Measurements from ENCODE around the gene TRIM66.

Gene TRIM66, protein sequence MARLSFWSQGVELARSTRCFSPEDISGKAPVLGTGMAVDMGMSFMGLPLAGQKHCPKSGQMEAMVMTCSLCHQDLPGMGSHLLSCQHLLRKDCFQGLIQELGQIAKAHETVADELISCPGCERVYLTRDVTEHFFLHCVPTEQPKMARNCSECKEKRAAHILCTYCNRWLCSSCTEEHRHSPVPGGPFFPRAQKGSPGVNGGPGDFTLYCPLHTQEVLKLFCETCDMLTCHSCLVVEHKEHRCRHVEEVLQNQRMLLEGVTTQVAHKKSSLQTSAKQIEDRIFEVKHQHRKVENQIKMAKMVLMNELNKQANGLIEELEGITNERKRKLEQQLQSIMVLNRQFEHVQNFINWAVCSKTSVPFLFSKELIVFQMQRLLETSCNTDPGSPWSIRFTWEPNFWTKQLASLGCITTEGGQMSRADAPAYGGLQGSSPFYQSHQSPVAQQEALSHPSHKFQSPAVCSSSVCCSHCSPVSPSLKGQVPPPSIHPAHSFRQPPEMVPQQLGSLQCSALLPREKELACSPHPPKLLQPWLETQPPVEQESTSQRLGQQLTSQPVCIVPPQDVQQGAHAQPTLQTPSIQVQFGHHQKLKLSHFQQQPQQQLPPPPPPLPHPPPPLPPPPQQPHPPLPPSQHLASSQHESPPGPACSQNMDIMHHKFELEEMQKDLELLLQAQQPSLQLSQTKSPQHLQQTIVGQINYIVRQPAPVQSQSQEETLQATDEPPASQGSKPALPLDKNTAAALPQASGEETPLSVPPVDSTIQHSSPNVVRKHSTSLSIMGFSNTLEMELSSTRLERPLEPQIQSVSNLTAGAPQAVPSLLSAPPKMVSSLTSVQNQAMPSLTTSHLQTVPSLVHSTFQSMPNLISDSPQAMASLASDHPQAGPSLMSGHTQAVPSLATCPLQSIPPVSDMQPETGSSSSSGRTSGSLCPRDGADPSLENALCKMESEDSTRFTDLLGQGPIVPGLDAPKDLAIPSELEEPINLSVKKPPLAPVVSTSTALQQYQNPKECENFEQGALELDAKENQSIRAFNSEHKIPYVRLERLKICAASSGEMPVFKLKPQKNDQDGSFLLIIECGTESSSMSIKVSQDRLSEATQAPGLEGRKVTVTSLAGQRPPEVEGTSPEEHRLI (N-terminal part only)

GRCh38 chr11:8682303-8683114 is at the start of gene TRIM66, which contains the start of gene RPL27A:
TRIM66 (minus strand) TSS chr11:8682665; CDS start chr11:8672274, 10,391 bp downstream.
RPL27A (plus strand) TSS chr11:8682792; CDS start chr11:8682814, 22 bp downstream.
- DNase-seq (ENCODE audit: low read depth), result peak; percentile 91

DNA sequence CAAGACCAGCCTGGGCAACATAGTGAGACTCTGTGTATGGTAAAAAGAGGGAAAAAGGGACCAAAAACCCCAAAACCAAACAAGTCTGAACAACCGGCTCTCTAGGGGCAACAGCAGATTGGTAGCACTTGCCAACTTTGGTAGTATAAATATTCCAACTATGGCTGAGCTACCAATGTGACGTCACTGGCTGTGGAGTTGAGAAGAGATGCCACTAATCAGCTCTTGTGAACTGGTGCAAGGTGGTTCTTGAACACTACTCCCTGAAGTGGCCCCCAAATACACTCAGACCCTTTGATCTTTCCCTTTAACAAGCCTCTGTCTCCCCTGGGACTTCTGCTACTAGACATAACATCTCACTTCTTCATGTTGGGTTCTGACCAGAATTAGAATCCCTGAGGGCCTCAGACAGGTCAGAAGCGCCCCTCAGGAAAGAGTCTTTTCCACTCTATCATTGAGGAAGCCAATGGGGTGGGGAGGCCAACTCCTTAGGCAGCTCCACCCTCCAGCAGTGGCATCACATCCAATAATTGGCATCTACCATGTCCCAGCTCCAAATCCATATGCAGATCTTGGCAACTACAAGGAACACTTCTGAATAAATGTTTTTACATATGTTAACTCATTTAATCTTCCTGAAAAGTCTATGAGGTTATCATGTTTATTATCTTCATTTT is 49.3 kb upstream of the TRIM66 start:
- DNase-seq (ENCODE audit: low read depth), result no peak

DNA sequence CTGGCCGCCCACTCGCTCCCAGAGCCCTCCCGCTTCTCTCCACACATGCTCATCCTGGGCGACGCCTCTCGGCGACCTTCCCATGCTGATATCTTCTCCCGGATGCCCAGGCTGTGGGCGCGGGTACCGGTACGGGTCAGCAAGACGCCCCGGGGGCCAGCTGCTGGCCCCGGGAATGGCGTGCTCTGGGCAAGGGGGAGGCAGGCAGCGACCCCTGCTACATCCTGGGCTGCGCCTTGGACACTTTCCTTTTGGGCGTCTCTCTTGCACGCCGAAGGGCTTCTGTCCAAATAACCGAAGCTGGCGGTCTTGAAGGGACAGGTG is 48.2 kb upstream of the TRIM66 start:
- DNase-seq (ENCODE audit: low read depth), result no peak

DNA sequence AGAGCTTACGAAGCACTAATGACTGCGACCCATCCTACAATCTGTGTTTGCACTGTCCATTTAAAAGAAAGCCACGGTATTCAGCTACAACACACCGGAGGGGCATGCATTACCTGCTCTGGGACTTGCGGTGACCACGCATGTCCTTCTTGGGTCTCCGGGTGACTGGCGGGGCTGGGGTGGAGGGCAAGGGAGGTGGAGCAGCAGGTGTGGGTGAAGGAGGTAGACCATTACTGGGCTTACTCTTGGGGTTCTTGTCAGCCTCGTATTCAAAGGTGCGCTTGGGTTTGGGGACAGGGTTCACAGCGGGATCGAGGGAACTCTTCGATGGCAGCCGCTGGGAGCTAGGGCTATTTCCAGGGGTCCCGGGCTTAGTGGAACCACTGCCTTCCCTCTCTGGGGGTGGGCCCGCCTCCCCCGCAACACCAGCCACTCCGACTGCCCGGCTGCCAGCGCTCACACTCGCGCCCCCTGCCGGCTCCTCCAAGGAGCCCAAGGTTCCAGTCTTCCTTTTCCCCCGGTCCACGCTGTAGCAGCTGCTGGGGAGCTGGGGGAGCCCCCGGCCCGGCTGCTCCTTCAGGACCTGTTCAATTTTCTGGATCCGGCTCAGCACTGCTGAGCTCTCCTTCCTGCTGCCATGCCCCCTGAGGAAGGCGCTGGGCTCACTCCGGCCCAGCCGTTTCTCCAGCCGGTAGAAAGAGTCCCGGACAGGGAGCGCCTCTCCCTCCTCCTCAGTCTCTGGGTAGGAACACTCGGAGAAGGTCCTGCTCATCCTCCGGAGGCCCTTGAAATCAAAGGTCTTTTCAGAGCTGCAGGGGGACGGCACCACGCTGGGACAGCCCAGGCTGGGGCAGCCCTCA is 47.6 kb upstream of the TRIM66 start:
- DNase-seq (ENCODE audit: low read depth), result no peak

- DNase-seq (ENCODE audit: low read depth), result no peak
These were observed 46.6 kb upstream of the TRIM66 start for GRCh38 chr11:8729067-8729466.

- no peak for DNase-seq (ENCODE audit: low read depth)
These were observed 46.1 kb upstream of the TRIM66 start for GRCh38 chr11:8728563-8728962.

GRCh38 chr11:8726395-8726794 is 43.9 kb upstream of the TRIM66 start:
- no peak for DNase-seq (ENCODE audit: low read depth)

DNA sequence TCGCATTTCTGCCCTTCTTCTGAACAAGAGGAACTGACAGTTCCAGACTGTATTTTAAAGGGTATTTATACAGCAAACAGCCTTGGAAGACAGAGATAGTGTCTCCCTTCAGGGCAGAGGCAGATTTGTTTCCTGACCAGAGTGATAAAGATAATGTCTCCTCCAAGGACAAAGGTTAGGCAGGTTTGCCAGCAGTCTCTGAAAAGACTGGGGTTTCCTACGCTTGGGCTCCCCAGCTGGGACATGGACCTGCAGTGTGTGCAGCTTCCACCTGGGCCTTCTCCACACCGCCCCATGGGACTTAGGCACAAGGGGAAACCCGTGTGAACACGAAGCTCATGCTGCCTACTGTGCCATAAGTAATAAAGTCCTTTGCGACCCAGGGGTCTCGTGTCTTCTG is 42.2 kb upstream of the TRIM66 start:
- DNase-seq (ENCODE audit: low read depth), result no peak

DNA sequence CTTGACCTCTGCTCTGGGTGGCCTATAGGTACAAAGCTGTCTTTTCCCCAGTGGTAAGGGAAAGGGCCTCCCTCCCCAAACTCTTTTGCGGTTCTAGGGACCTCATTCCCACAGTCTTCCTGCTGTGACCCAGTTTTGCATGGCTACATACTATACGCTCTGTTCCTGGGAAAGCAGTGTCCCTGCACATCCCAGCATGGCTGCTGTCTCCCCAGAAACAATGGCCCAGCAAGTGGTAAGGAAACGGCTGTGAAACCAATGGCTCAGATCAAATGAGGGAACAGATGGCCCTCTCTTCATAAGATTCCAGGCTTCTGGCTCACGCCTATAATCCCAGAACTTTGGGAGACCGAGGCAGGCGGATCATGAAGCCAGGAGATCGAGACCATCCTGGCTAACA is 41.2 kb upstream of the TRIM66 start:
- no peak for DNase-seq (ENCODE audit: low read depth)

- DNase-seq (ENCODE audit: low read depth), result no peak
These were observed 40.3 kb upstream of the TRIM66 start for GRCh38 chr11:8722809-8723208.

DNA sequence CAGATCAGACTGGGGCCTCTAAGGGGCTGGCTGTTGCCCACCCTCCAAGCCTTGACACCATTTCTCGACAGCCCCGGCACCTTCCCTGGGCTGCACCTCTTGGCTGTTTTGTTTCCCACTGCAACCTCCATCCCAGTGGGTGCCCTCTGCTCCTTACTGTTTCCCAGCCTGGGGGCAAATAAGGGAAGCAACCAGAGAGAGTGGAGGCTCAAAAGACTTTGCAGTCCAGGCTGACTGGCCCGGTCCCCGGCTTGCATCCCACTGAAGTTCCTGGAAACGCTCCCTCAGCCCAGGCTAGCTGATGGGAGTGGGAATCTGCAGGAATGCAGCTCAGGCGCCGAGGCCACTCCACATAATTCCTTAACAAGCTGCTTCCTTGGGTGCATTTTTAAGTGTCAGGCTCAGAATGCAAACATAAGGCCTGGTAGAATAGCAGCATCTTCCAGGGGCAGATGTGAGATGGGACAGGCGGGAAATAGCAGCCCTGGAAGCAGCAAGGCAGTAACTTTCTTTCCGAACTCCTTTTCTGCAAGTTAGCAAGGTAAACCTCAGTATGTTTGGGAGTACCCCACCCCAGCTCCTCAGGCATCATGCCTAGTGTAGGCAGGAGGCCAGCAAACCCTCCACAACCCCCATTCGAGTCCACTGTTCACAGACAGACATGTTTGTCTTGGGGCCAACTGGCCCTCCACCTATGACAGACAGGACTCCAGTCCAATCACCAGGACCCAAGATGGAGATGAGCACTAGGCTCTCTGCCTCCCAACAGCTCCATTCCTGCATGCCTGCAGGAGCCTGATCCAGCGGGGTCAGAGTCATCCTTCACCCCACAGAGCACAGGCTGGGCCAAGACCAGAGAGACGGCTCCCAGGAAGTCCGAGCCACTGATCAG is 39.4 kb upstream of the TRIM66 start:
- no peak for DNase-seq (ENCODE audit: low read depth)

GRCh38 chr11:8720868-8721608 is 38.6 kb upstream of the TRIM66 start:
- no peak for DNase-seq (ENCODE audit: low read depth)

- DNase-seq (ENCODE audit: low read depth), result no peak
These were observed 37.9 kb upstream of the TRIM66 start for GRCh38 chr11:8720352-8720751.

DNA sequence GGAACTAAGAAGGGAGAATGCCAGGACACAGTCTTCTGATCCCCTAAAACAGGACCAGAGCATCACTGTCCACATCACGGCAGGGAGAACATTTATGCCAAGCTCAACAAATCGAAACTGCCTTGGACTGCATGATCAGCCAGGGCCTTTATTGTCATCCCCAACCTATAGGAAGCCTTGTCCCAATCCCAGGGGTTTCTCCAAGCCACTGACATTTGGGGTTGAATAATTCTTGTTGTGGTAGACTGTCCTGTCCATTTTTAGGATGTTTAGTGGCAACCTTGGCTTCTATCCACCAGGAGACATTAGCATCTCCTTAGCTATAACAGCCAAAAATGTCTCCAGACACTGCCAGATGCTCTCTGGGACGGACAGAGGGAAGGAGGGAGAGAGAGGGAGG is 37.3 kb upstream of the TRIM66 start:
- DNase-seq (ENCODE audit: low read depth), result no peak

- no peak for DNase-seq (ENCODE audit: low read depth)
These were observed 36.8 kb upstream of the TRIM66 start for GRCh38 chr11:8719211-8719649.

DNA sequence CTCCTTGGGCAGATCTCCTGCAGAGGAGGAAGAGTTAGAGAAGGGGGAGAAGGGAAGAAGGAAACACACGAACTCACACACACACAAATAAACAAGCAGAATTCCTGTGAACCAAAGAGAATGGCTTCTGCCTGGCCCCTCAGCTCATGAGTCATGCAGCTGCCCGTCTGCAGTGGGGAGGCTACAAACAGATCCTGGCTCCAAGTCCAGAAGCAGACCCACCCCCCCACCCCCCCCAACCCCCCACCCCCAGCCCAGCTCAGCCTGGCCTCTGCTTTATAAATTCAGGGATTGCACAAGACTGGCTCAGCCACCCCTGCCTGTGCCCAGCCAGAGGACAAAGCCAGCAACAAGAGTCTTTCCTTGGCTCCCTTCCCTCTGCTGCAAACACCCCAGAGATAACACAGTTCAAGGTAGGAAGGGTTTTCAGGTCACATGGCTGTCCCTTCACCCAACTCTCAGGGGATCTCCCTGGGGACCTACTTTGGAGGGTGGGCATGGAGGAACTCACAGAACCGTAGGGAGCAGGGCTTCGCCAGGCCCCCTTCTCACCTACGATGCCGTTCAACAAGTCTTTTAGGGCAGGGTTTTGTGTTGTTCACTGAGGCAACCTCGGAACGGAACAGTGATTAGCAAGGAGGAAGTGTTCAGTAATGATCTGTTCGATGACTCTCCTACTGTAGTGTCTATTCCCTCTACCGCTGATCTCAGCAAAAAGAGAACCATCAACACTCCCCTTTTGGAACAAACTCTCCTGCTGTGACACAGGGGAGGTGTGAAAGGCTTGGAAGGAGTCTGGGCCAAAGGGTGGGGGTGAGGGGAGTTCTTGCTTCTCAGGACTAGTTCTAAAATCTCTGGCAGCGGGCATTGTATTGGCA is 35.6 kb upstream of the TRIM66 start:
- no peak for DNase-seq (ENCODE audit: low read depth)

GRCh38 chr11:8717544-8717875 is 35.0 kb upstream of the TRIM66 start:
- no peak for DNase-seq (ENCODE audit: low read depth)

DNA sequence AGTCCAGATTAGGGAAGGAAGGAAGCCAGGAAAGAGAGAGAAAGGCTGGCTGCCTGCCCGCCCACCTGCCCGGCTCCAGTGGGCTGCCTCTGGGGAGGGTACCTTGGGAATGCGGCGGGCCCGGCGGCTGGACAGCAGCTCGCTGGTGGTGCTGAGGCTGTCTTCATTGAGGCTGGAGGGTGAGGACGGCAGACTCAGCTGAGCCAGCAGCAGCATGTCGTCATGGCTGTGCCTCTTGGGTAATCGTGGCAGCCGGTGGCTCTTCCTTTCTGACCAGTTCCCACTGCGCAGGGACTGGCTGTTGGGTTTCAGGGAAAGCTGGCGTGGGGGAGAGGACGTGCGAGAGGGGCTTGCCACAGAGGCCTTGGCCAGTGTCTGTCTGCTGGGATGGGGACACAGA is 33.0 kb upstream of the TRIM66 start:
- DNase-seq (ENCODE audit: low read depth), result no peak
